DMS153 treated with DMSO at 0.1 percent for 48 hours (cell line): Measurements from ENCODE around the gene LDLRAD4.

Experiments used
- DNase-seq: peaks from one replicate; lab custom pipeline; 2025; ENCODE audit not compliant: unreplicated experiment; lab: John Stamatoyannopoulos, UW

The LDLRAD4 gene

GRCh38 chr18:13280070-13280795 is 61.7 kb downstream of the LDLRAD4 start:
- no peak for DNase-seq

DNA sequence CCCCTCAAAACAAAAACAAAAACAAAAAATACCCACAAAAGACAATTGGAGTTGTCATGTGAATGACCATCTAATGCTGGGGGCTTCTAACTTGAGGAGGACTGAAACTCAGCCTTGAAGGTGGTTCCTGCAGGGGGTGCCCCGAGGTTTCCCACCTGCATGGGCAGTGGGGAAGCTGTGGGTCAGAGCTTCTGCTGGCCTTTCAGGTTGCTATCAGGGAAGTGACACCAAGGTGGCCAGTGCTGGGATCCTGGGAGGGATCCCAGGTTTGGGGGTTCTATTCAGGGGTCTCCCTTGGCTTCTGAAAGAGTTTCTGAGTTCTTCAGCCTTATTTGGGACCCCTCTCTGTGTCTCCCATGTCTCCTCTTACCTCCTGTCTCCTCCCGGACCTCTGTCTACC is 62.8 kb downstream of the LDLRAD4 start:
- no peak for DNase-seq

DNA sequence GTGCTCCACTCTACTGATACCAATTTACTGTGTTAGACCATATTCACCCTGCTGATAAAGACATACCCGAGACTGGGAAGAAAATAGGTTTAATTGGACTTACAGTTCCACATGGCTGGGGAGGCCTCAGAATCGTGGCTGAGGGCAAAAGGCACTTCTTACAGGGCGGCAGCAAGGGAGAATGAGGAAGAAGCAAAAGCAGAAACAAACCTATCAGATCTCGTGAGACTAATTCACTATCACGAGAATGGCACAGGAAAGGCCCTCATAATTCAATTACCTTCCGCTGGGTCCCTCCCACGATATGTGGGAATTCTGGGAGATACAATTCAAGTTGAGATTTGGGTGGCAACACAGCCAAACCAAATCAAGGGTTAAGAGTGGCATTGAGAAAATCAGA is 65.2 kb downstream of the LDLRAD4 start:
- DNase-seq: no peak

GRCh38 chr18:13284330-13285027 is 65.9 kb downstream of the LDLRAD4 start:
- no peak for DNase-seq

- no peak for DNase-seq
Observed at GRCh38 chr18:13285874-13286273, 67.3 kb downstream of the LDLRAD4 start.

DNA sequence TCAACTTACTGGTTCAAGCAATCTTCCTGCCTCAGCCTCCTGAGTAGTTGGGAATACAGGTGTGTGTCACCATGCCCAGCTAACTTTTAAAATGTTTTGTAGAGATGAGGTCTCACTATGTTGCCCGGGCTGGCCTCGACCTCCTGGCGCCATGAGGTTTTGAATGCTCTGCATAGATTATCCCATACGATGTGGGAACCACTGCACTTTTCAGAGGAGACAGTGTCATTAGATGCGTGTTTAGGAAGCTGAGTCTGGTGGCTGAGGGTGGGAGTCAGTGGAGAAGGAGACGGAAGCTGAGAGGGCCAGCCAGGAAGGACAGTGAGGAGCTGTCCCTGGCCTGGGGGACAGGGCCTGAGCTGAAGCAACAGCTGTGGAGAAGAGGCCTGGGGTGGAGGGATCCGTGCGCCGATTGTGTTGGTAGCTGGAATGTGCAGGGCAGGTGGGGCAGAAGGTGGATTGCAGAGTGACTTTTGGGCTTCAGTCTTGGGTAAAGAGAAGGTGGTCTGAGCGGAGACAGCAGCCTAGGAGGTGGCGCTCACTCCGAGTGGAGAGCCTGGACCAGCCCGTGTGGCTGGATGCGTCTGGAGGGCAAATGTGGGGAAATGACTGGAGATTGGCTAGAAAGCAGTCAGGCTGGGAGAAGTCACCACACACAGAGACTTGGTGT is 68.0 kb downstream of the LDLRAD4 start:
- no peak for DNase-seq

GRCh38 chr18:13287372-13287771 is 68.8 kb downstream of the LDLRAD4 start:
- no peak for DNase-seq

DNA sequence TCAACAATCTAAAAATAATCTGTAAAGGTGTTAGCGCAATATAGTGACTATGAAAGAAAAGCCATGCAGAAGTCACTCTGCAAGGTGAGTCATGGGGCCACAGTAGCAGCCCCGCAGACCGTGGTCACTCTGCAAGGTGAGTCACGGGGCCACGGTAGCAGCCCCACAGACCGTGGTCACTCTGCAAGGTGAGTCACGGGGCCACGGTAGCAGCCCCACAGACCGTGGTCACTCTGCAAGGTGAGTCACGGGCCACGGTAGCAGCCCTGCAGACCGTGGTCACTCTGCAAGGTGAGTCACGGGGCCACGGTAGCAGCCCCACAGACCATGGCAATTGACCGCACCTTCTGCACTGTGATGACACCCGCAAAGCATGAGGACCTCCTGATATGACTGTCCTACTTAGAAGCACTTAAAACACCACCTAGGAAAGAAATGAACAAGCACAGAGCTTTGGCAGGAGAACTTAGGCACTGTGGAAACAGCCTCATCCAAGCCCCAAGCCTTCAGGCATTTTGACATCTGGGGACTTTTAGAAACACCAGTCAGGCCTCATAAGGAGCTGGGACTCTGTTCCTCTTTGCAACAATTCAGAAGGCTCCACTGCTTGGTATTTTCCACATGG is 70.1 kb downstream of the LDLRAD4 start:
- DNase-seq: no peak

DNA sequence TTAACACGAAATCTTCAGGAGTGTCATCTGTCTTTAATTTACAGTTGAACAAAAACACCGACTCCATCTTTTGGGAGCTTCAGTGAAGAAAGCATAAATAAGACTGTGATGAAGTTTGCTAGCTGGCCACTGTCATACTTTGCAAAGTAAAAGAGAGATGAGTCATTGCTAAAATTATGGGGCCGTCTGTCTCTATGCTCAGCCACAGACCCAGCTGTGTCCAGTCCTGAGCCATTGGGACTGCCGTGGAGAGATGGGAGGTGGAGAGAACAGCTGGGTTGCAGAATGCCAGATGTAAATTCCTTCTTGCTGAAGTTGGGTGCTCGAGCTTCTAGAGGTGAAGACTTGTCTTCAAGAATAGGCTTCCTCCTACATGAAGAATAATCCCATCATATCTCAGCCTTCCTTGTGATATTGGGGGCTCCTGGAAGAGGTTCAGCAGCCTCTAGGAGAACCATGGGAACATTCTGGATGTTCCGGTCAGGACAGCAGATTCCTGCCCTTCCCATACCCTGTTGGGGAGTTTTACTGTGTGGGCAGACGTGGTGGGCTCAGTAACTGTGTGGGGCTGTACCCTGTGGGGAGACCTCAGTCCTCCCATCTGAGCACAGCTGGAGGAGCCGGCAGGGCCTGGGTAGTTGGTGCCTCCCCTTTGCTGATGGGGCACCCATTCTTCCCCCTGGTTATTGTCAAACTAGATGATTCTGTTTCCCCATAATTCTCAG is 71.1 kb downstream of the LDLRAD4 start:
- DNase-seq: no peak

- DNase-seq: no peak
Observed at GRCh38 chr18:13290856-13291271, 72.3 kb downstream of the LDLRAD4 start.

GRCh38 chr18:13291299-13291698 is 72.7 kb downstream of the LDLRAD4 start:
- no peak for DNase-seq

DNA sequence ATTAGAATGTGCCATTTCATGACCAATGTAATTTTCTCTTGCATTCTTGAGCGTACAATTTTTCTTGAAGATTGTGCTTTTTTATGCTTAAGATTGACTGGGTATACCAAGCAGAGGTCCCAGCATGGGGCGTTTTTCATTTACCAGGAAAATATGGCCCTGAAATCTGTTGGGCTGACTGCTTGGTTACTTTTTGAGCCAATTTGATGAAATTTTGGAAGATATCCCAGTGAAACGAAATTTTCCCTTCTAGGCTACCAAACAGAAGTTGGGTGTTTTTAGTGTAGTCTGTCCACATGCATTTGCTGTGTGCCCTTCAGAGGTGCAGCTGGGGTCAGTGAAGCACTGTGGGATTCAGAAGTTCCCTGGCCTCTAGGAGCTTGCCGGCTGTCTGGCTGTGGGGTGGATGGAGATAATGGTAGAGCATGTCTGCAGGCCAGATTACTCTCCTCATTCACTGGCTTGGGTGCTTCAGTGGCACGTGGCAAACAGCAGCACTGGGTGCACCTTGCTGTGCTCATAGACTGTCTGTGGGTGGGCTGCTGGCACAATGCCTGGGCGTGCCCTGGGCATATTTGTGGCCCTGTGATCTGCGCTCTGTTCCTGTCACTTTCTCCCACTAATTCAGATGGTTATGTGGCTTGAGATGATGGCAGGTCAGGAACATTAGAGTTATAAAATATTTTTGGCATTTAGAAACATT is 73.3 kb downstream of the LDLRAD4 start:
- no peak for DNase-seq

DNA sequence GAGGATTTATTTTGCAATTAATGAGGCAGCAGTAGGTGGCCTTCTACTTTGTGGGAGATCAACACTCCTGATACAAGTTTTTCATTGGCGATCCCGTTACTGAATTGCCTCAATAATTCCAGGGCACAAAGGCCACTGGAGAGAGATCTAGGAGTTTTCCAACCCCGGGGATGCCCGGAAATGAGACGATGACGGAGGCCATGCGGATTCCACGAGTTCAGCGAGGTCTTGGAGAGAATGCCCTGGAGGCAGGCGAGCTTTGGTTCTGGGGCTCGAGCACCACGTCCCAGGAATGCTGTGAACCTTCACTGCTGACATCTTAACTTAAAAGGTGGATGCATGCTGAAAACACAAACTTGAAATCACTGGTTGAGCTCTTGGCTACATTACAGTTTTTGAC is 74.2 kb downstream of the LDLRAD4 start:
- no peak for DNase-seq

- no peak for DNase-seq
Observed at GRCh38 chr18:13294309-13294708, 75.7 kb downstream of the LDLRAD4 start.

GRCh38 chr18:13295894-13296293 is 77.3 kb downstream of the LDLRAD4 start:
- no peak for DNase-seq

- no peak for DNase-seq
Observed at GRCh38 chr18:13296867-13297574, 78.5 kb downstream of the LDLRAD4 start.

- DNase-seq: no peak
Observed at GRCh38 chr18:13298262-13298661, 79.7 kb downstream of the LDLRAD4 start.

DNA sequence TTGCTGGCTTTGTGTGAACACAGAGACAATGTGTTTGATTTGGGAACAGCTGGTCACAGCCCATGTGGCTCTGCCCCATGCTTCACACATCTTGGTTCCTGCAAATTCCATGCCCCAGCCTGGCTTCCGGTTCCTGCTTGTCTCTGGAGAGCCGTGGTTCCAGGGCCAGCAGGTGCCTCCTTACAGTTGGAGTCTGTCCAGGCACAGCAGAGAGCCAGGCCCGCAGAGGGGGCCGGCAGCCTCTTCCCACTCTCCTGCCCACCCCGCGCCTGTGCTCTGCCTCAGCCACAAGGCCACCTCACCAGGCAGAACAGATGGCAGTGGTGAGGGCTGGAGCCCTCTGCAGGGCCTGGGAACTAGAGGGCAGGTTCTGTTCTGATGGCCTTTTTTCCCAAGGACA is 81.5 kb downstream of the LDLRAD4 start:
- DNase-seq: no peak

GRCh38 chr18:13300796-13301195 is 82.2 kb downstream of the LDLRAD4 start:
- DNase-seq: no peak

- DNase-seq: no peak
Observed at GRCh38 chr18:13302040-13302439, 83.5 kb downstream of the LDLRAD4 start.
